ENCODE measurements around the gene FLT4. TPM values are rescaled to one million over a fixed set of nuclear protein-coding genes. Genes with fewer than 3 reads are reported as not detected.

The FLT4 gene
- total and polyA plus RNA-seq, 12 donors: 3.3 to 80.1 (median 25.5) TPM

- Histone ChIP-seq H3K4me3 (no peak overlapping the region), H3K27ac (no peak overlapping the region), H3K9me3 (replicated peaks in 1 of 3) (peaks cover 0 to 4% (median 0%) of the 10 kb centered on the region in 3 donors), H3K27me3 (no peaks in the 10 kb centered on the region), H3K4me1 (replicated peaks in 1 of 2) (no peaks in the 10 kb centered on the region), H3K36me3 (replicated peaks in 1 of 2) (no peaks in the 10 kb centered on the region)
- intact Hi-C loops (cut with DNase I): no loop called here
- no peak for DNase-seq
- TF ChIP-seq POLR2A (IDR thresholded peaks at IDR 0.05): no peak
- TF ChIP-seq CTCF (IDR thresholded peaks at IDR 0.05): no peak
- WGBS, 4 donors: 69 to 86% (median 73%) methylated on average over 2 of the region's 2 CpGs
These were observed 65.7 kb downstream of the FLT4 start for GRCh38 chr5:180583738-180584137.

- intact Hi-C loops (cut with DNase I): no loop called here
- H3K27ac ChIP-seq: no peak overlapping the region
- no peaks in the 10 kb centered on the region for H3K4me1 ChIP-seq (replicated peaks in 1 of 2)
- H3K27me3 ChIP-seq: no peaks in the 10 kb centered on the region
- H3K9me3 ChIP-seq (replicated peaks in 1 of 3): peaks cover 0 to 4% (median 0%) of the 10 kb centered on the region in 3 donors
- WGBS, 4 donors: 87 to 94% (median 91%) methylated on average over 6 of the region's 6 CpGs
- H3K36me3 ChIP-seq (replicated peaks in 1 of 2): no peaks in the 10 kb centered on the region
- H3K4me3 ChIP-seq: no peak overlapping the region
- no peak for DNase-seq
- no peak for TF ChIP-seq CTCF (IDR thresholded peaks at IDR 0.05)
- no peak for TF ChIP-seq POLR2A (IDR thresholded peaks at IDR 0.05)
These were observed 68.7 kb downstream of the FLT4 start for GRCh38 chr5:180580681-180581080.

- intact Hi-C loops (cut with DNase I): no loop called here
- DNase-seq: no peak
- Histone ChIP-seq H3K4me3 (no peak overlapping the region), H3K27ac (no peak overlapping the region), H3K36me3 (replicated peaks in 1 of 2) (peaks cover 0 to 14% of the 10 kb centered on the region in 2 donors), H3K27me3 (no peaks in the 10 kb centered on the region), H3K9me3 (replicated peaks in 1 of 3) (no peaks in the 10 kb centered on the region), H3K4me1 (replicated peaks in 1 of 2) (no peaks in the 10 kb centered on the region)
- WGBS, 4 donors: 53 to 63% (median 62%) methylated on average over 2 of the region's 2 CpGs
- no peak for TF ChIP-seq CTCF (IDR thresholded peaks at IDR 0.05)
- no peak for TF ChIP-seq POLR2A (IDR thresholded peaks at IDR 0.05)
These were observed 73.8 kb downstream of the FLT4 start for GRCh38 chr5:180575571-180575970.

GRCh38 chr5:180568914-180569313 lies 80.5 kb downstream of the FLT4 start:
- Histone ChIP-seq H3K36me3 (replicated peaks in 1 of 2) (peaks cover 0 to 12% of the 10 kb centered on the region in 2 donors), H3K27me3 (no peaks in the 10 kb centered on the region), H3K9me3 (replicated peaks in 1 of 3) (no peaks in the 10 kb centered on the region), H3K27ac (no peak overlapping the region), H3K4me1 (replicated peaks in 1 of 2) (no peaks in the 10 kb centered on the region), H3K4me3 (no peak overlapping the region)
- WGBS, 4 donors: 81 to 86% (median 85%) methylated on average over 8 of the region's 8 CpGs
- DNase-seq: no peak
- no peak for TF ChIP-seq POLR2A (IDR thresholded peaks at IDR 0.05)
- TF ChIP-seq CTCF (IDR thresholded peaks at IDR 0.05): no peak
- intact Hi-C loops (cut with DNase I): no loop called here
